Fibroblast of upper back skin (primary cell): ENCODE data around the gene IL9R.
A peak's percentile ranks its signal among the peaks of the same experiment; 100 is the strongest.
"Not testable (repeated sequence)": the region's sequence is repeated elsewhere in the genome, so short reads cannot be mapped to it uniquely, and the experiment has no call there.

Source experiments
- DNase-seq: peaks from one replicate; pipeline ENCODE4 v3.0.0-alpha.2; 2013

The IL9R gene

GRCh38 chrX:155998761-155999510 is 1.4 kb downstream of the IL9R start:
- DNase-seq: no peak

- DNase-seq: not testable (repeated sequence)
Observed at GRCh38 chrX:155999751-156000150, 2.3 kb downstream of the IL9R start.

- no peak for DNase-seq
Observed at GRCh38 chrX:156000361-156000926, 2.9 kb downstream of the IL9R start.

GRCh38 chrX:156001001-156001666 is 3.6 kb downstream of the IL9R start:
- no peak for DNase-seq

- no peak for DNase-seq
Observed at GRCh38 chrX:156001667-156002021, 4.1 kb downstream of the IL9R start.

- no peak for DNase-seq
Observed at GRCh38 chrX:156002507-156002906, 5.0 kb downstream of the IL9R start.

GRCh38 chrX:156003486-156004185 is 6.1 kb downstream of the IL9R start:
- DNase-seq: no peak

GRCh38 chrX:156004256-156004655 is 6.8 kb downstream of the IL9R start:
- no peak for DNase-seq

- no peak for DNase-seq
Observed at GRCh38 chrX:156004740-156005139, 7.2 kb downstream of the IL9R start.

GRCh38 chrX:156005144-156005543 is 7.6 kb downstream of the IL9R start:
- no peak for DNase-seq

GRCh38 chrX:156006468-156006867 is 9.0 kb downstream of the IL9R start:
- DNase-seq: not testable (repeated sequence)

- not testable (repeated sequence) for DNase-seq
Observed at GRCh38 chrX:156008379-156008778, 10.9 kb downstream of the IL9R start.

- no peak for DNase-seq
Observed at GRCh38 chrX:156008915-156009314, 11.4 kb downstream of the IL9R start.

- not testable (repeated sequence) for DNase-seq
Observed at GRCh38 chrX:156009691-156010090, 12.2 kb downstream of the IL9R start.

- DNase-seq: not testable (repeated sequence)
Observed at GRCh38 chrX:156013286-156013953, 15.9 kb downstream of the IL9R start.

- not testable (repeated sequence) for DNase-seq
Observed at GRCh38 chrX:156019846-156020245, 22.4 kb downstream of the IL9R start.

GRCh38 chrX:156023002-156023401 is 25.5 kb downstream of the IL9R start:
- DNase-seq: not testable (repeated sequence)

GRCh38 chrX:156024949-156025492 is 27.5 kb downstream of the IL9R start:
- not testable (repeated sequence) for DNase-seq

GRCh38 chrX:156028653-156029237 is 31.2 kb downstream of the IL9R start:
- DNase-seq: not testable (repeated sequence)

GRCh38 chrX:156029296-156029695 is 31.8 kb downstream of the IL9R start:
- DNase-seq: not testable (repeated sequence)

GRCh38 chrX:156029707-156030442 is 32.4 kb downstream of the IL9R start:
- peak; percentile 5 for DNase-seq
